ENCODE results near the gene NRG3.
"Not testable (repeated sequence)": the region's sequence is repeated elsewhere in the genome, so short reads cannot be mapped to it uniquely, and the experiment has no call there.

NRG3 gene

GRCh38 chr10:82922755-82923154, 1047.8 kb downstream of the NRG3 start:
- no peak for TF ChIP-seq POLR2AphosphoS5 (IDR thresholded peaks at IDR 0.05; ENCODE audit: low read depth, low read length)
- no peak for TF ChIP-seq POLR2A (IDR thresholded peaks at IDR 0.05; ENCODE audit: low read depth, low read length)
- TF ChIP-seq TAF1 (IDR thresholded peaks at IDR 0.05; ENCODE audit: borderline replicate concordance, low read depth, low read length): no peak
- DNase-seq (ENCODE audit: insufficient read length): no peak
- FAIRE-seq: no peak

DNA sequence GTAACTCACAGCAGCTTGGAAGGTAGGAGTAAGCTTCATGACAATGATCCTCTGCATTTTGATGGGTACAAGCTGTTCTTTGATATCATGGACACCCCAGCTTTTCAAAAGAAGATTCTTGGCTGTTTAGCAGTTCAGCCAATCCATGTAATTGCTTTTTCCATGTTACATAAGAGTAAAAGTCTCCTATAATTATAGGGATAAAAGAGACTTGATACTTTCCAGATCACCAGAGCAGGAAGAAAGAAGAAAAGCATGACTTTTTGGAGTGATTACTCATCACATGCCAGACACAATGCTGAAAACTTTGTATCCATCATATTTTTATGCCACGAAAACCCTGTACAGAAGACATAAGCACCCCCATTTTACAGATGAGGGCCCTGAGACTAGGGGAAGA, 1049.7 kb downstream of the NRG3 start:
- TF ChIP-seq TAF1 (IDR thresholded peaks at IDR 0.05; ENCODE audit: borderline replicate concordance, low read depth, low read length) (no peak), POLR2AphosphoS5 (IDR thresholded peaks at IDR 0.05; ENCODE audit: low read depth, low read length) (no peak), POLR2A (IDR thresholded peaks at IDR 0.05; ENCODE audit: low read depth, low read length) (no peak)
- DNase-seq (ENCODE audit: insufficient read length) (no peak), FAIRE-seq (no peak)

DNA sequence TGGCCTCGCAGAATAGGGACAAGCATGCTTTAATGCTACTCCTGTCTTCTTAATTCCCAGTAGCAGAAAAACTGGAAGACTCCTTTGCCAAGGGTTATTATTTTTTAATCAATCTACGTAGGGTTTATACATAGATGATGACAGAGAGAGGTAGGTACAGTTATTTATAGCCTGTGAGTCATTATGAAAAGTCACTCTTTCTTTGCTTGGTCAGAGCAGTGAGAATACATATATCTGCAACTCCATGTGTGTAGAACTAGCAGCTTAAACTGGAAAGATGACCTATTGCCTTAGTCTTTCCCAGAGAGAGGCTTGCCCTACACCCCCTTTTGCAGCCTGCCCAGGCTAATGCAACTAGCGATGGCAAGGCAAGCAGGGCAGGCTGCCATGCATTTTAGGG, 1050.6 kb downstream of the NRG3 start:
- no peak for TF ChIP-seq POLR2AphosphoS5 (IDR thresholded peaks at IDR 0.05; ENCODE audit: low read depth, low read length)
- TF ChIP-seq POLR2A (IDR thresholded peaks at IDR 0.05; ENCODE audit: low read depth, low read length): no peak
- no peak for TF ChIP-seq TAF1 (IDR thresholded peaks at IDR 0.05; ENCODE audit: borderline replicate concordance, low read depth, low read length)
- peak; percentile 21 for FAIRE-seq
- no peak for DNase-seq (ENCODE audit: insufficient read length)

- DNase-seq (ENCODE audit: insufficient read length) (no peak), FAIRE-seq (no peak)
- TF ChIP-seq POLR2A (IDR thresholded peaks at IDR 0.05; ENCODE audit: low read depth, low read length) (no peak), TAF1 (IDR thresholded peaks at IDR 0.05; ENCODE audit: borderline replicate concordance, low read depth, low read length) (no peak), POLR2AphosphoS5 (IDR thresholded peaks at IDR 0.05; ENCODE audit: low read depth, low read length) (no peak)
These were observed 1057.5 kb downstream of the NRG3 start for GRCh38 chr10:82932451-82932850.

DNA sequence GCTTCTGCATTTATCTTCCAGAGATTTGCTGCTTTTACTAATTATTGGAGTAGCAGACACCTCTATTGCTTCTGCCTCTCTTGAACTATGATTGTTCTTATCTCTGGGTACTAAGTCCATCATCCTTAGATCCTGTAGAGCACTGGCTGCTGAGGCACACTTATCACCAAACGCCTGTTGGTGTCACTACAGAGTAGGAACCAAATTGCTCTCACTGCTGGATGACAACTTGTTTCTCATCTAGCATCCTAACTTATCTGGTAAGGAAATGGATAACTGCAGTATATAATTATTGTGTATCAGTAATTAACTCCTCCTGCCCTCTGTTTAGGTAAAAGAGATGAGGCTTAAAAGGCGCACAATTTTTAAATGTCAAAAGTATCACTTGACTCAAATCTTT, 1059.4 kb downstream of the NRG3 start:
- TF ChIP-seq POLR2A (IDR thresholded peaks at IDR 0.05; ENCODE audit: low read depth, low read length): no peak
- DNase-seq (ENCODE audit: insufficient read length): no peak
- FAIRE-seq: no peak

GRCh38 chr10:82934947-82935346, 1060.0 kb downstream of the NRG3 start:
- DNase-seq (ENCODE audit: insufficient read length) (no peak), FAIRE-seq (no peak)
- TF ChIP-seq POLR2AphosphoS5 (IDR thresholded peaks at IDR 0.05; ENCODE audit: low read depth, low read length): no peak
- TF ChIP-seq POLR2A (IDR thresholded peaks at IDR 0.05; ENCODE audit: low read depth, low read length): no peak
- TF ChIP-seq TAF1 (IDR thresholded peaks at IDR 0.05; ENCODE audit: borderline replicate concordance, low read depth, low read length): no peak

GRCh38 chr10:82938331-82938730, 1063.3 kb downstream of the NRG3 start:
- no peak for DNase-seq (ENCODE audit: insufficient read length)
- TF ChIP-seq TAF1 (IDR thresholded peaks at IDR 0.05; ENCODE audit: borderline replicate concordance, low read depth, low read length) (no peak), POLR2A (IDR thresholded peaks at IDR 0.05; ENCODE audit: low read depth, low read length) (no peak), POLR2AphosphoS5 (IDR thresholded peaks at IDR 0.05; ENCODE audit: low read depth, low read length) (no peak)
- FAIRE-seq: no peak

DNA sequence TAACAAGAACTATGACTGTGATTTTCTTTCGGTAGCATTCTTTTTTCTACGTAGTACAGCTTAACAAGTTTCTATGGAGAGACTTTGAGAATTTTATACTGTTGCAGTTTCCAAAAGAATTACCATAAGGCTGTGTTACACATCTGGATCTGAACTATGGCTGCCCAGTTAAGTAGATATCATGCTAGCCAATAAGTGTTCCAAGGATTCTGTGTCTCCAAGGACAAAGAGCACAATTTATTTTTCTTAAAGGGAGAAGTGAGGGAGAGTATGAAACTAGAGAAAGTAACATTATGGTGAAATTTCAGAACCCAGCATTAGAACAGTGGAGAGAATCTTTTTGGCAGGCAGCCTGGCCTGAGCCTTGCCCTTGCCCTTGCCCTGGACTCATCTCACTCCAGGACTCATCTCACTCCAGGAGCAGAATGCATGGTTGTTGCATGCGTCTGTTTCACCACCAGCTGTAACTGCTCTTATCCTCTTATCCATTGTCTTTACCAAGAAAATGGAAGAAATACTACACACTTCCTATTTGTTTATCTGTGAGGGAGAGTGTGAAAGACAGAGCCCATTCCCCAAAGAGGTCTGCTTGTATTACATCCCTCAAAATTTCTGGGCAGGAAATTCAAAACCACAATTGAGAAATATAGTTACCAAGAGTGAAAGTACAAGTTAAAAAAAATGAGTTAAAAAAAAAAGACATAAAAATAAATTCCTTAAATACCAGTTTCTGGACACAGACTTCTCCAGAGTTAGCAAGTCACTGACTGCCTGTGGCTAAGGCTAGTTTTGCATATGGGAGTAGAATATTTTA, 1067.5 kb downstream of the NRG3 start:
- TF ChIP-seq POLR2AphosphoS5 (IDR thresholded peaks at IDR 0.05; ENCODE audit: low read depth, low read length) (no peak), TAF1 (IDR thresholded peaks at IDR 0.05; ENCODE audit: borderline replicate concordance, low read depth, low read length) (no peak), POLR2A (IDR thresholded peaks at IDR 0.05; ENCODE audit: low read depth, low read length) (no peak)
- no peak for FAIRE-seq
- DNase-seq (ENCODE audit: insufficient read length): no peak

DNA sequence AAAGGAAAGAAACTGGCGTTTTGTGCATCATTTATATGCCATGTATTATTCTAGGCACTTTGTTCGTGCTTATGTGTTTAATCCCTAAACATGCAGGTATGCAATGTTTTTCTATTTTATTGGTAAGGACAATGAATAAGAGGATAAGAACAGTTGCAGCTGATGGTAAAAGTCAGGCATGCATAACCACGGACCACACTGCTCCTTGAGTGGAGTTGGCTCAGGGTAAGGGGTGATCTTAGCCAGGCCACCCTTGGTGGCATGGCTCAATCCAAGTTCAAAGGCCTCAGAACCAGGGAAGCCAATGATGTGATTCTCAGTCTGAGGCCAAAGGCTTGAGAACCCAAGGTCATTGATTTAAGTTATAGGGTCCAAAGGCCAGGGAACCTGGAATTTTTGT, 1068.1 kb downstream of the NRG3 start:
- DNase-seq (ENCODE audit: insufficient read length) (no peak), FAIRE-seq (no peak)
- TF ChIP-seq TAF1 (IDR thresholded peaks at IDR 0.05; ENCODE audit: borderline replicate concordance, low read depth, low read length): no peak
- TF ChIP-seq POLR2A (IDR thresholded peaks at IDR 0.05; ENCODE audit: low read depth, low read length): no peak
- no peak for TF ChIP-seq POLR2AphosphoS5 (IDR thresholded peaks at IDR 0.05; ENCODE audit: low read depth, low read length)

DNA sequence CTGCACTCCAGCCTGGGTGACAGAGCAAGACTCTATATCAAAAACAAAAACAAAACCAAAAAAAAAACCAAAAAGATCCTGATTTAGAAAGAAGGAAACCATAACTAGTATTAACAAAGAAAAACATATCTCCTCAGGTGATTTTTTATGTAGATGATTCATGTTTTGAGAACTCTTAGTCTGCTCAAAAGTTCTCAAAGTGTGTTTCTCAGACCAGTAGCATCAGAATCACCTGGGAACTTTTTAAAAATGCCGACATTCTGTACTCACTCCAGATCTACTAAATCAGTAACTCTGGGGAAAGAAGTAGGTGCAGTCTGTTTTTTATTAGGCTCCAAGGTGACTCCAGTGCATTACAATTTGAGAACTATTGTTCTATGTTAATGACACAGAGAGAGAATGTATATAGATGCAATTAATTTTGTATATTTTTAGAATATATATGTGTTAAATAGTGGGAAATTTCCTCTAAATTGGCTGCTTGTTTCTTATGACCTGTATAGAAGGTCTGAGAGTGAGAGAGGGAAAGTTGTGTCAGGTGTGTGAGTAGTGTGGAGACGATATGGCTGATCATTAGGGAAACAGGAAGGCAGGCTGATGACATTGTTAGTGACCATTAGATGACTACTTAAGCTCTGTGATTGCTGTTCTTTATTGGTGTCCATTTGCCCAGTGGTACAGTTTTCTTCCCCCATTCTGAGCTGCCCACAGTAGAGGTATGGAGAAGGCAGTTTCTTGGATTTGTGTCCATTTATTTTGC, 1075.0 kb downstream of the NRG3 start:
- FAIRE-seq (no peak), DNase-seq (ENCODE audit: insufficient read length) (no peak)
- no peak for TF ChIP-seq POLR2A (IDR thresholded peaks at IDR 0.05; ENCODE audit: low read depth, low read length)
- TF ChIP-seq POLR2AphosphoS5 (IDR thresholded peaks at IDR 0.05; ENCODE audit: low read depth, low read length): no peak
- no peak for TF ChIP-seq TAF1 (IDR thresholded peaks at IDR 0.05; ENCODE audit: borderline replicate concordance, low read depth, low read length)

DNA sequence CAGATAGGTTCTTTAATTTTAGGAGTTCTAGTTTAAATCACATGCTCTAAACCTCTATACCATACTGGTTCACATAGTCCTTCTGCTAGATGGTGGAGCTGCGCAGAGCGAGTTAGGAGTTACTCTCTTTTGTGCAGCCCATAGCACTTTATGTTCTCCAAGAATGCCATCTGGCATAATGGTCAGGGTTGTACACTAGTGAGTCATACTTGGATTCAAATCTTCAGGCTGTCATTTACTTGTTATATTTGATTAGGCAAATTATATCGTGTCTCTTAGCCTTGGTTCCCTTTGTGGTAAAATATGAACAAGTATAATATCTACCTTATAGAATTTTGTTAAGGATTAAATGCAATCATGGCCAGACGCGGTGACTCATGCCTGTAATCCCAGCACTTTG, 1078.3 kb downstream of the NRG3 start:
- TF ChIP-seq POLR2A (IDR thresholded peaks at IDR 0.05; ENCODE audit: low read depth, low read length): no peak
- TF ChIP-seq POLR2AphosphoS5 (IDR thresholded peaks at IDR 0.05; ENCODE audit: low read depth, low read length): no peak
- TF ChIP-seq TAF1 (IDR thresholded peaks at IDR 0.05; ENCODE audit: borderline replicate concordance, low read depth, low read length): no peak
- FAIRE-seq (no peak), DNase-seq (ENCODE audit: insufficient read length) (no peak)

GRCh38 chr10:82953909-82954308, 1078.9 kb downstream of the NRG3 start:
- DNase-seq (ENCODE audit: insufficient read length): no peak
- no peak for TF ChIP-seq TAF1 (IDR thresholded peaks at IDR 0.05; ENCODE audit: borderline replicate concordance, low read depth, low read length)
- no peak for TF ChIP-seq POLR2AphosphoS5 (IDR thresholded peaks at IDR 0.05; ENCODE audit: low read depth, low read length)
- TF ChIP-seq POLR2A (IDR thresholded peaks at IDR 0.05; ENCODE audit: low read depth, low read length): no peak
- no peak for FAIRE-seq

DNA sequence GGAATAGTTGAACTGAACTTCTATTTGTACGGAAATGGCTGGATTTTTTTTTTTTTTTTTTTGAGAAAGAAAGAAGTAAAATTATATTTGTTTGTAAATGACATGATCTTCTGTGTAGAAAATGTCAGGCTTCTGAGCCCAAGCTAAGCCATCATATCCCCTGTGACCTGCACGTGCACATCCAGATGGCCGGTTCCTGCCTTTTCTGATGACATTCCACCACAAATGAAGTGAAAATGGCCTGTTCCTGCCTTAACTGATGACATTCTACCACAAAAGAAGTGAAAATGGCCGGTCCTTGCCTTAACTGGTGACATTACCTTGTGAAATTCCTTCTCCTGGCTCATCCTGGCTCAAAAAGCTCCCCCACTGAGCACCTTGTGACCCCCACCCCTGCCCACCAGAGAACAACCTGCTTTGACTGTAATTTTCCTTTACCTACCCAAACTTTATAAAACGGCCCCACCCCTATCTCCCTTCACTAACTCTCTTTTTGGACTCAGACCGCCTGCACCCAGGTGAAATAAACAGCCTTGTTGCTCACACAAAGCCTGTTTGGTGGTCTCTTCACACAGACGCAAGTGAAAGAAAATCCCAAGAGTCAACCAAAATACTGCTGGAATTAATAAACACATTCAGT, 1085.5 kb downstream of the NRG3 start:
- not testable (repeated sequence) for DNase-seq (ENCODE audit: insufficient read length); FAIRE-seq

Data from GM12892 (cell line).